ENCODE data around the gene TMEM50B. TPM values are rescaled to one million over a fixed set of nuclear protein-coding genes. Genes with fewer than 3 reads are reported as not detected.

The TMEM50B gene
- total RNA-seq, 2 donors from 2014 or later, result 29.0 to 50.1 TPM

- no peak for TF ChIP-seq CTCF (IDR thresholded peaks at IDR 0.05)
- intact Hi-C loops (cut with DNase I), result no loop called here
- no peak overlapping the region for H3K4me3 ChIP-seq
- H3K9ac ChIP-seq (ENCODE audit: low read depth in 2 of 2, low read length in 2 of 2), result peak overlapping the region in 1 of 2 donors; percentile 3
- H3K4me1 ChIP-seq, result no peaks in the 10 kb centered on the region
- no peak for DNase-seq
- no peaks in the 10 kb centered on the region for H3K9me3 ChIP-seq
- H3K27me3 ChIP-seq, result no peaks in the 10 kb centered on the region
- peaks cover 9% of the 10 kb centered on the region for H3K36me3 ChIP-seq
- peak overlapping the region; percentile 45 for H3K27ac ChIP-seq
Observed at GRCh38 chr21:33433425-33434114, 46.2 kb downstream of the TMEM50B start.

- intact Hi-C loops (cut with DNase I), result no loop called here
- H3K27ac ChIP-seq, result no peak overlapping the region
- no peak for DNase-seq
- H3K27me3 ChIP-seq, result no peaks in the 10 kb centered on the region
- no peak overlapping the region for H3K4me3 ChIP-seq
- no peaks in the 10 kb centered on the region for H3K4me1 ChIP-seq
- H3K36me3 ChIP-seq, result peaks cover 9% of the 10 kb centered on the region
- H3K9me3 ChIP-seq, result no peaks in the 10 kb centered on the region
- TF ChIP-seq CTCF (IDR thresholded peaks at IDR 0.05), result no peak
- H3K9ac ChIP-seq (ENCODE audit: low read depth in 2 of 2, low read length in 2 of 2), result no peak overlapping the region
Observed at GRCh38 chr21:33433001-33433400, 46.8 kb downstream of the TMEM50B start.

- H3K4me3 ChIP-seq, result no peak overlapping the region
- intact Hi-C loops (cut with DNase I), result no loop called here
- no peak for DNase-seq
- H3K4me1 ChIP-seq, result no peaks in the 10 kb centered on the region
- H3K9ac ChIP-seq (ENCODE audit: low read depth in 2 of 2, low read length in 2 of 2), result no peak overlapping the region
- H3K36me3 ChIP-seq, result peaks cover 9% of the 10 kb centered on the region
- no peak overlapping the region for H3K27ac ChIP-seq
- no peaks in the 10 kb centered on the region for H3K9me3 ChIP-seq
- TF ChIP-seq CTCF (IDR thresholded peaks at IDR 0.05), result no peak
- no peaks in the 10 kb centered on the region for H3K27me3 ChIP-seq
Observed at GRCh38 chr21:33432496-33432895, 47.3 kb downstream of the TMEM50B start.

- Histone ChIP-seq H3K27me3 (no peaks in the 10 kb centered on the region), H3K4me3 (no peak overlapping the region), H3K9ac (ENCODE audit: low read depth in 2 of 2, low read length in 2 of 2) (no peak overlapping the region), H3K4me1 (no peaks in the 10 kb centered on the region), H3K27ac (no peak overlapping the region), H3K9me3 (no peaks in the 10 kb centered on the region), H3K36me3 (peaks cover 9% of the 10 kb centered on the region)
- no peak for DNase-seq
- TF ChIP-seq CTCF (IDR thresholded peaks at IDR 0.05), result no peak
- intact Hi-C loops (cut with DNase I), result no loop called here
Observed at GRCh38 chr21:33430858-33431257, 48.9 kb downstream of the TMEM50B start.

GRCh38 chr21:33428669-33429068 is 51.1 kb downstream of the TMEM50B start:
- Histone ChIP-seq H3K9ac (ENCODE audit: low read depth in 2 of 2, low read length in 2 of 2) (no peak overlapping the region), H3K4me1 (no peaks in the 10 kb centered on the region)

More at GRCh38 chr21:33428669-33429068, 51.1 kb downstream of the TMEM50B start:
- Histone ChIP-seq H3K36me3 (peaks cover 9% of the 10 kb centered on the region), H3K9me3 (no peaks in the 10 kb centered on the region), H3K27ac (peak overlapping the region; percentile 2), H3K27me3 (no peaks in the 10 kb centered on the region), H3K4me3 (no peak overlapping the region)
- DNase-seq, result no peak
- intact Hi-C loops (cut with DNase I), result no loop called here
- TF ChIP-seq CTCF (IDR thresholded peaks at IDR 0.05), result no peak
